PC-9 (cell line): Measurements from ENCODE around the gene SHROOM4.

ENCODE experiments used
- CTCF ChIP-seq: fragments of 200-600 bp; sonication (generic); conservative IDR thresholded peaks from 2 replicates; pipeline ENCODE4 v1.6.1; 2017; ENCODE audit warnings: mixed run types, antibody characterized with exemption, mild to moderate bottlenecking, moderate library complexity
- EZH2 ChIP-seq: fragments of 200-600 bp; sonication (generic); IDR thresholded peaks from 2 replicates; pipeline ENCODE4 v1.8.0; 2017; ENCODE audit warnings: antibody characterized with exemption, low read depth

- TF ChIP-seq CTCF: no peak
- no peak for TF ChIP-seq EZH2
Measured at GRCh38 chrX:50776248-50776647, 37.7 kb downstream of the SHROOM4 start.
